ENCODE data around the gene IL36G.

IL36G gene

DNA sequence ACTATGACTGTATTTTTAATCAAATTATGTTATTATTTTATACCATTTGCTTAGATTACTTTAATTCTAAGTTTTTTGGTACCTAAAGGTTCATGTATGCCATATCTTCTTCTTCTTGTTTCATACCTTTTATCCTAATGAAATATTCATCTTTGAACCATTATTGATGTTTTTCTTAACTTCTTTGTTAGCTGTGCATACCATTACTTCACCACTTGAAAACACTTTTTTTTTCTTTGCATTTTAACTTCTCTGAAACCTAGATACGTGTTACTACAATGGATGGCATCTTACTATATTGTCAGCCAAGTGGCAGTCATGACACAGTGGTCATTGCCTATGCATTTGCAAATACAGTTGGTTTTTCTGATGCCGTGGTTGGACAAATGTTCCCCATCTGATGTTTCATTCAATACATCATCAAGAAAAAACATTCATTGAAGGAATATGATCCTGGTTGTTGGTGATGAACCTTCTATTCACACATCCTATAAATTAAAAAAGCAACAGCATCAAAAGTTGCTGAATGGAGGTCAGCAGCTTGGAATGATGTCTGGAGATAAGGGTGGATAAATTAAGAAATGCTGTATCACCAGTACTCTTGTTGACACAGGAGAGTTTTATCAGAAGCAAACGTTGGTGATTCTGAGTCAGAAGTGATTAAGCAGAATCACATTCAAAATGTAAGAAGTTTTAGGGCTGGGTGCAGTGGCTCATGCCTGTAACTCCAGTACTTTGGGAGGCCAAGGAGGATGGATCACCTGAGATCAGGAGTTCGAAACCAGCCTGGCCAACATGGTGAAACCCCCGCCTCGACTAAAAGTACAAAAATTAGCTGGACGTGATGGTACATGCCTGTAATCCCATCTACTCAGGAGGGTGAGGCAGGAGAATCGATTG, 34.9 kb downstream of the IL36G start:
- Mint-ChIP-seq H3K4me1 (no peaks in the 10 kb centered on the region), H3K36me3 (ENCODE audit: insufficient read depth) (peaks cover 2% of the 10 kb centered on the region), H3K27ac (ENCODE audit: low read depth) (no peak overlapping the region), H3K9me3 (no peaks in the 10 kb centered on the region), H3K4me3 (no peak overlapping the region), H3K27me3 (peaks cover 59% of the 10 kb centered on the region)
- DNase-seq (ENCODE audit: low spot score in 2 of 2) (no peak), ATAC-seq (replicated peaks; ENCODE audit: extremely low read depth, poor library complexity, severe bottlenecking) (no peak)

GRCh38 chr2:113013336-113013661, 35.5 kb downstream of the IL36G start:
- peaks cover under 1% of the 10 kb centered on the region for H3K9me3 Mint-ChIP-seq
- H3K27me3 Mint-ChIP-seq, result peaks cover 65% of the 10 kb centered on the region
- DNase-seq (ENCODE audit: low spot score in 2 of 2) (no peak), ATAC-seq (replicated peaks; ENCODE audit: extremely low read depth, poor library complexity, severe bottlenecking) (no peak)
- H3K4me3 Mint-ChIP-seq, result no peak overlapping the region
- H3K4me1 Mint-ChIP-seq, result no peaks in the 10 kb centered on the region
- H3K27ac Mint-ChIP-seq (ENCODE audit: low read depth), result no peak overlapping the region
- H3K36me3 Mint-ChIP-seq (ENCODE audit: insufficient read depth), result peaks cover 2% of the 10 kb centered on the region

DNA sequence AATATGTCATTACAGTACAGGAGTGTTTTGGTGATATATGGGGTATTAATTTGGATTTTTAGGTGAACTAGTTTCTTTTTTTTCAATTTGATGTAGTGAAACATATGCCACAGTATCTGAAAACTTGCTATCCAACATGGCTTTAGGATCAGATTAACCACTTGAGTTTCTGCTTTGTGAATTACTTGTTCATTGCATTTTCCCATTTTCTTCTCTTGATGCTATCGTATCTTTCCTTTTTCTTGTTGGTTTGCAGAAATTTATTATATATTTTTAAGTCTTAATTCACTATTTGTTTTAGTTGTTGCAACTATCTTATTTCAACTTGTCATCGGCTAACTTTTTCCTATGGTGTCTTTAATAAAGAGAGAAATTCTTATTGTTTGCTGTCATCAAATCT, 36.3 kb downstream of the IL36G start:
- ATAC-seq (replicated peaks; ENCODE audit: extremely low read depth, poor library complexity, severe bottlenecking), result no peak
- H3K4me1 Mint-ChIP-seq, result no peaks in the 10 kb centered on the region
- H3K27ac Mint-ChIP-seq (ENCODE audit: low read depth), result no peak overlapping the region
- peaks cover 7% of the 10 kb centered on the region for H3K9me3 Mint-ChIP-seq
- H3K4me3 Mint-ChIP-seq, result no peak overlapping the region
- peaks cover 72% of the 10 kb centered on the region for H3K27me3 Mint-ChIP-seq
- peaks cover 2% of the 10 kb centered on the region for H3K36me3 Mint-ChIP-seq (ENCODE audit: insufficient read depth)
- DNase-seq (ENCODE audit: low spot score in 2 of 2), result no peak

- Mint-ChIP-seq H3K27me3 (peaks cover 78% of the 10 kb centered on the region), H3K9me3 (peaks cover 7% of the 10 kb centered on the region), H3K36me3 (ENCODE audit: insufficient read depth) (peaks cover 2% of the 10 kb centered on the region), H3K27ac (ENCODE audit: low read depth) (no peak overlapping the region), H3K4me1 (no peaks in the 10 kb centered on the region), H3K4me3 (no peak overlapping the region)
- ATAC-seq (replicated peaks; ENCODE audit: extremely low read depth, poor library complexity, severe bottlenecking), result no peak
- DNase-seq (ENCODE audit: low spot score in 2 of 2), result no peak
Measured at GRCh38 chr2:113015042-113015441, 37.2 kb downstream of the IL36G start.

- peaks cover 7% of the 10 kb centered on the region for H3K9me3 Mint-ChIP-seq
- H3K27me3 Mint-ChIP-seq, result peaks cover 74% of the 10 kb centered on the region
- no peaks in the 10 kb centered on the region for H3K4me1 Mint-ChIP-seq
- H3K27ac Mint-ChIP-seq (ENCODE audit: low read depth), result no peak overlapping the region
- H3K36me3 Mint-ChIP-seq (ENCODE audit: insufficient read depth), result peaks cover 2% of the 10 kb centered on the region
- no peak for ATAC-seq (replicated peaks; ENCODE audit: extremely low read depth, poor library complexity, severe bottlenecking)
- no peak for DNase-seq (ENCODE audit: low spot score in 2 of 2)
- no peak overlapping the region for H3K4me3 Mint-ChIP-seq
Measured at GRCh38 chr2:113015655-113016054, 37.8 kb downstream of the IL36G start.

- Mint-ChIP-seq H3K36me3 (ENCODE audit: insufficient read depth) (peaks cover 2% of the 10 kb centered on the region), H3K9me3 (peaks cover 7% of the 10 kb centered on the region), H3K27me3 (peaks cover 59% of the 10 kb centered on the region), H3K4me3 (no peak overlapping the region), H3K4me1 (no peaks in the 10 kb centered on the region), H3K27ac (ENCODE audit: low read depth) (no peak overlapping the region)
- DNase-seq (ENCODE audit: low spot score in 2 of 2) (no peak), ATAC-seq (replicated peaks; ENCODE audit: extremely low read depth, poor library complexity, severe bottlenecking) (no peak)
Measured at GRCh38 chr2:113018509-113018908, 40.7 kb downstream of the IL36G start.

DNA sequence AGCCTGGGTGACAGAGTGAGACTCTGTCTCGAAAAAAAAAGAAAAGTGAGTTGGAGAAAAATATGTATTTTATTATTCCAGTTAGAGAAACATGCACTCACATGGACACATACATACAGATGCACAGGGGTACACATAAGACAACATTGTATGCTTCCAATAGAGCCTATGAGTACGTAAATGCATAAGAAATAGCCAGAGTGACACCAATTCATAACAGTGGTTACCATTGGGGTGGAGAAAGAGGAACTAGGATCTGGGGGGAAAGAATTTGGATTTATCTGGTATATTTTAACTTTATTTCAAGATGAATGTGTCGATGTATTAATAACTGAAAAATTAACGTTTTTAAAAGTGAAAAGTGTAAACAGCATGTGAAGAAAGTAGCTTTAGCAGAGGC, 43.5 kb downstream of the IL36G start:
- no peak for ATAC-seq (replicated peaks; ENCODE audit: extremely low read depth, poor library complexity, severe bottlenecking)
- no peak for DNase-seq (ENCODE audit: low spot score in 2 of 2)
- Mint-ChIP-seq H3K4me1 (no peaks in the 10 kb centered on the region), H3K4me3 (no peak overlapping the region), H3K36me3 (ENCODE audit: insufficient read depth) (no peaks in the 10 kb centered on the region), H3K27ac (ENCODE audit: low read depth) (no peak overlapping the region), H3K9me3 (peaks cover 7% of the 10 kb centered on the region), H3K27me3 (peaks cover 70% of the 10 kb centered on the region)

DNA sequence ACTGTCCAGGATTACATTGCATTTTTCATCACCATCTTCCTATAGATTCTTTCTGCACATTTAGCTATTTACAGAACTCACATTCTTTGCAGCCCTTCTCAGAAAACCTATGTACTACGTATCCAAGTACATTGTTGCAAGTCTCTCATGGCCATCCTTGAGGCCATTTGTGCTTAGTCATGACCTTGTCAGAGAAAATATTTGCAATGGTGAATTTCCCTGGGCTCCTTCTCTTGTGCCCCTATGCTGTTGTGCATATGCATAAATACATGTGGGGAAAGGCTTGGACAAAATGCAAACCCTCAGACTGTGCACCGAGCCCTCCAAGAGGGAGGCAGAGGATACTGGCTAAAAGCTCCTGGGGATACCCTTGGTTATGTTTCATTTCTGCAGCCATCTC, 47.0 kb downstream of the IL36G start:
- peaks cover 63% of the 10 kb centered on the region for H3K27me3 Mint-ChIP-seq
- no peaks in the 10 kb centered on the region for H3K36me3 Mint-ChIP-seq (ENCODE audit: insufficient read depth)
- no peaks in the 10 kb centered on the region for H3K4me1 Mint-ChIP-seq
- no peak overlapping the region for H3K27ac Mint-ChIP-seq (ENCODE audit: low read depth)
- no peaks in the 10 kb centered on the region for H3K9me3 Mint-ChIP-seq
- DNase-seq (ENCODE audit: low spot score in 2 of 2) (no peak), ATAC-seq (replicated peaks; ENCODE audit: extremely low read depth, poor library complexity, severe bottlenecking) (no peak)
- H3K4me3 Mint-ChIP-seq, result no peak overlapping the region

GRCh38 chr2:113025737-113026136, 47.9 kb downstream of the IL36G start:
- DNase-seq (ENCODE audit: low spot score in 2 of 2), result no peak
- H3K27ac Mint-ChIP-seq (ENCODE audit: low read depth), result no peak overlapping the region
- no peak overlapping the region for H3K4me3 Mint-ChIP-seq
- H3K9me3 Mint-ChIP-seq, result no peaks in the 10 kb centered on the region
- H3K36me3 Mint-ChIP-seq (ENCODE audit: insufficient read depth), result no peaks in the 10 kb centered on the region
- peaks cover 68% of the 10 kb centered on the region for H3K27me3 Mint-ChIP-seq
- no peak for ATAC-seq (replicated peaks; ENCODE audit: extremely low read depth, poor library complexity, severe bottlenecking)
- H3K4me1 Mint-ChIP-seq, result no peaks in the 10 kb centered on the region

DNA sequence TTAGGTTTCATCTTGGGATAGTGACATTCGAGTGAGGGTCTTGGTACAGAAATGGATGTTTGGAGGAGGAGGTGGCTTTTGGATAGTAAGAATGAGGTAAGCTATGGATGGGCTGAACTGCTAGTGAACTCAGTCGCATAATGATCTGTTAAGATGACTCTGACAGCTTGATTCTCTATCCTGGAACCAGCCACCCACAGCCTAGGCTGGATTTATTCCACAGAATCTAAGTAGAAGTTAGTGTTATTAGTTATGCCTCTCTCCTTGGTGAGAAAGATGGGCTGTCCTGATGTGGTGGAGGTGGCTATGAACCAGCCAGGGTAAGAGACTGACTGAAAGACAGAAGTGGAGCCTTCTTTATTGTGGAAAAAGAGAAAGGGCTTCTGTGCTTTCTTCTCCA, 49.9 kb downstream of the IL36G start:
- peaks cover 64% of the 10 kb centered on the region for H3K27me3 Mint-ChIP-seq
- no peaks in the 10 kb centered on the region for H3K9me3 Mint-ChIP-seq
- no peak overlapping the region for H3K27ac Mint-ChIP-seq (ENCODE audit: low read depth)
- no peak overlapping the region for H3K4me3 Mint-ChIP-seq
- no peaks in the 10 kb centered on the region for H3K4me1 Mint-ChIP-seq
- DNase-seq (ENCODE audit: low spot score in 2 of 2) (no peak), ATAC-seq (replicated peaks; ENCODE audit: extremely low read depth, poor library complexity, severe bottlenecking) (no peak)
- H3K36me3 Mint-ChIP-seq (ENCODE audit: insufficient read depth), result no peaks in the 10 kb centered on the region

GRCh38 chr2:113028112-113028511, 50.3 kb downstream of the IL36G start:
- Mint-ChIP-seq H3K9me3 (no peaks in the 10 kb centered on the region), H3K27me3 (peaks cover 63% of the 10 kb centered on the region), H3K4me1 (no peaks in the 10 kb centered on the region), H3K27ac (ENCODE audit: low read depth) (no peak overlapping the region), H3K36me3 (ENCODE audit: insufficient read depth) (no peaks in the 10 kb centered on the region), H3K4me3 (no peak overlapping the region)
- ATAC-seq (replicated peaks; ENCODE audit: extremely low read depth, poor library complexity, severe bottlenecking) (no peak), DNase-seq (ENCODE audit: low spot score in 2 of 2) (no peak)

DNA sequence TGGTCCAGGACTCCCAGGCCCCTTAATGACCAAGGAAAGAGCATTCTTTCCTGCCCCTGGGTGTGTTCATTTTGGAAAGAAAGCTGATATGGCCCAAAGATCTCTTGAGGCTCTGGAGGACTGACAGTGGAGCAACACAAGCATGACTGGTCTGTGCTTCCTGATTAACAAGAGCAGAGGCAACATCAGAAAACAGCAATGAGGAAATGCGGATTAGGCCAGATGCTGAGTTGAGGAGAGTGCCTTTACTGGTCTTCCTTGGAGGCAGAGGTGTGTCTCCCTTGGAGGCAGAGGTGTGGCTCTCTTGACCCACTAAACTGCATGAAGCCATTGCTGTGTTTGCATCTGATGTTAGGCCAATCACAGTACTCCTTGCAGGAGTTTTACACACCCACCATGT, 54.9 kb downstream of the IL36G start:
- Mint-ChIP-seq H3K4me3 (no peak overlapping the region), H3K27ac (ENCODE audit: low read depth) (no peak overlapping the region), H3K27me3 (peaks cover 50% of the 10 kb centered on the region), H3K4me1 (no peaks in the 10 kb centered on the region), H3K36me3 (ENCODE audit: insufficient read depth) (no peaks in the 10 kb centered on the region), H3K9me3 (no peaks in the 10 kb centered on the region)
- no peak for DNase-seq (ENCODE audit: low spot score in 2 of 2)
- ATAC-seq (replicated peaks; ENCODE audit: extremely low read depth, poor library complexity, severe bottlenecking), result no peak

DNA sequence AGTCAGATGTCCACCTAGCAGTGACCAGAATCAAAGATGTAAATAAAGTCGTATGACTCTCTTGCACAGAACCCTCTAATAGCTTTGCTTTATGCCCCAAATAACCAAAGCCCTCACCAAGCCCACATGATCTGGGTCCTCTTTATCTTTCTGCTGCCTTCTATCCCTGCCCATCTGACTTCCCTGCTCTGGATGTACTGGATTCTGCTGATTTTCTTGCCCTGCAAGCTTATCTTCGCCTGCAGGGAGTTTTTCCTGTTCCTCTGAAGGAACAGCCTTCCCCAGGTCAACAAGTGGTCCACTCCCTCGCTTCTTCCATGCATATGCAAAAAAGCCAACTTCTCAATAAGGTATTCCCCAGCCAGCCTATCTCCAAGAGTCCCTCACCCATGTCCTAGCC, 56.2 kb downstream of the IL36G start:
- ATAC-seq (replicated peaks; ENCODE audit: extremely low read depth, poor library complexity, severe bottlenecking), result no peak
- H3K9me3 Mint-ChIP-seq, result no peaks in the 10 kb centered on the region
- peaks cover 55% of the 10 kb centered on the region for H3K27me3 Mint-ChIP-seq
- no peak for DNase-seq (ENCODE audit: low spot score in 2 of 2)
- no peaks in the 10 kb centered on the region for H3K36me3 Mint-ChIP-seq (ENCODE audit: insufficient read depth)
- no peak overlapping the region for H3K27ac Mint-ChIP-seq (ENCODE audit: low read depth)
- no peaks in the 10 kb centered on the region for H3K4me1 Mint-ChIP-seq
- H3K4me3 Mint-ChIP-seq, result no peak overlapping the region
